Skeletal muscle satellite cell (primary cell): ENCODE data around the gene ELP4.
"Not testable (repeated sequence)": the region's sequence is repeated elsewhere in the genome, so short reads cannot be mapped to it uniquely, and the experiment has no call there.

Experiments used
- H3K27me3 ChIP-seq: 2 replicates; pipeline ENCODE4 v1.7.0; 2013; ENCODE audit warnings: low read length; ENCODE audit not compliant: control insufficient read depth, insufficient read depth
- H3K36me3 ChIP-seq: 2 replicates; pipeline ENCODE4 v1.7.0; 2013; ENCODE audit warnings: mild to moderate bottlenecking, control low read depth, low read length; ENCODE audit not compliant: insufficient read depth
- H3K4me1 ChIP-seq: 2 replicates; pipeline ENCODE4 v1.7.0; 2013; ENCODE audit warnings: low read length; ENCODE audit not compliant: control insufficient read depth, insufficient read depth
- H3K4me2 ChIP-seq: 2 replicates; pipeline ENCODE4 v1.7.0; 2013; ENCODE audit warnings: mild to moderate bottlenecking, low read length
- H3K4me3 ChIP-seq: 2 replicates; pipeline ENCODE4 v1.7.0; 2013; ENCODE audit warnings: low read length
- H3K9ac ChIP-seq: 2 replicates; pipeline ENCODE4 v1.7.0; 2013; ENCODE audit warnings: mild to moderate bottlenecking, low read depth, low read length, moderate library complexity
- H3K9me3 ChIP-seq: replicated peaks from 2 replicates; pipeline ENCODE4 v1.7.0; 2013; ENCODE audit warnings: mild to moderate bottlenecking, control low read depth, low read length

Gene ELP4

GRCh38 chr11:31680770-31681169, 171.2 kb downstream of the ELP4 start:
- H3K4me3 ChIP-seq, result no peak overlapping the region
- H3K9ac ChIP-seq, result no peak overlapping the region

GRCh38 chr11:31687256-31687655, 177.7 kb downstream of the ELP4 start:
- no peak overlapping the region for H3K4me3 ChIP-seq
- no peaks in the 10 kb centered on the region for H3K27me3 ChIP-seq
- H3K9me3 ChIP-seq, result no peaks in the 10 kb centered on the region
- peaks cover 11% of the 10 kb centered on the region for H3K4me1 ChIP-seq
- no peaks in the 10 kb centered on the region for H3K36me3 ChIP-seq
- H3K9ac ChIP-seq, result no peak overlapping the region
- no peak overlapping the region for H3K4me2 ChIP-seq

More at GRCh38 chr11:31680770-31681169, 171.2 kb downstream of the ELP4 start:
- H3K4me1 ChIP-seq, result peaks cover 6% of the 10 kb centered on the region
- H3K4me2 ChIP-seq, result no peak overlapping the region
- H3K9me3 ChIP-seq, result no peaks in the 10 kb centered on the region
- H3K27me3 ChIP-seq, result no peaks in the 10 kb centered on the region
- no peaks in the 10 kb centered on the region for H3K36me3 ChIP-seq

- Histone ChIP-seq H3K36me3 (no peaks in the 10 kb centered on the region), H3K4me1 (peaks cover 11% of the 10 kb centered on the region), H3K9ac (no peak overlapping the region), H3K4me2 (no peak overlapping the region), H3K4me3 (no peak overlapping the region), H3K27me3 (no peaks in the 10 kb centered on the region), H3K9me3 (no peaks in the 10 kb centered on the region)
Measured at GRCh38 chr11:31687861-31688260, 178.3 kb downstream of the ELP4 start.

DNA sequence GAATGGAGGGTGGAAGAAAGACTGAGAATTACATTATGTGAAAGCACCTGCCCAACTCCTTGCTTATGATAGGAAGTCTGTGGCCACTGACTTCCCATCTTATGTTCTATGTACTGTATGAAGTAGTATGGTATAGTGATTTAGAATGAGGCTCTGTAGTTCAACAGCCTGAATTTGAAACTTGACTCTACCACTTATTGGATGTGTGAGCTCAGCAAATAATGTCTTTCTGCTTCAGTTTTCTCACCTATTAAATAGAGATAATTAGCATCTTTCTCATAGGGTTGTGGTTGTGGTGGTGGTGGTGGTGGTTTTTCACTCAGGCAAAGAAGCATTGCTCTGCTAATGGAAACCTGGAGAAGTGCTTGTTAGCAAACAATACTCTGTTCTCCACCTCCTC, 180.0 kb downstream of the ELP4 start:
- H3K4me3 ChIP-seq, result no peak overlapping the region
- no peak overlapping the region for H3K9ac ChIP-seq
- no peak overlapping the region for H3K4me2 ChIP-seq
- H3K9me3 ChIP-seq, result no peaks in the 10 kb centered on the region
- peaks cover 11% of the 10 kb centered on the region for H3K4me1 ChIP-seq
- no peaks in the 10 kb centered on the region for H3K27me3 ChIP-seq
- no peaks in the 10 kb centered on the region for H3K36me3 ChIP-seq

DNA sequence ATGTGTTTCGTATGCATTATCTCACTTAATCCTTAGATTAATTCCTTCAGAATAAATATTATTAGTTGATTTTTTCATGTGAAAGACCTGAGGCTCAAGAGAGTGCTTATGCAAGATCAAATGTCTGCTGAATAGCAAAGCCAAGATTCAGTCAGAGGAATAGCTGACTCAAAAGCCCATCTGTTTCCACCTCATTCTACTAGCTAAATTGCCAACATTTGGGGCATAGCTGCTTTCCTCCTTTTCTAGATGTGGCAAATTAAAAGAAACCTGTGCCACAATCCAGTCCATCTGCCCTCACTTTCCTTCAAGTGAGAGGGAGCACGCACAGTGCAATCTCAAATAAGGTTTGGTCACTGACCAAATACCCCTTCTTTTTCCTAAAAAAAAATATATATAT, 180.5 kb downstream of the ELP4 start:
- peaks cover 6% of the 10 kb centered on the region for H3K4me1 ChIP-seq
- no peak overlapping the region for H3K9ac ChIP-seq
- H3K9me3 ChIP-seq, result no peaks in the 10 kb centered on the region
- no peaks in the 10 kb centered on the region for H3K36me3 ChIP-seq
- H3K4me3 ChIP-seq, result no peak overlapping the region
- no peaks in the 10 kb centered on the region for H3K27me3 ChIP-seq
- H3K4me2 ChIP-seq, result no peak overlapping the region

DNA sequence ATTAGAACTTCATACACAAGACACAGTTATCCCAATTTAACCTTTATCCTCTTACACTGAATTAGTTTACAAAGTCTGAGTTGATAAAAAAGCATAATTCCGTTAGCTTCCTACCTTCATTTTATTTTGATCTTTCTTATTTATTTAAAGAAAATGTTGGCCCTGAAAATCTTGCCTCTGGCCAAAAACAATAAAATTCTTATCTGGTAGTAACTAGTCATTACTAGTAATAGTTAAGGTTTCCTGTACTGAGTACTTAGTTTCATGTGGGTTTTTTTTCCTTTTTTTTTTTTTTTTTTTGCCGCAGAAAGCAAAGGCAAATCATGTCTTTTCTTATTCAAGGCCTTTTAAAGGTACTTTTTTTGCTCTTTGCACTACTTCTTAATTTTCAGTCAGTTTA, 180.9 kb downstream of the ELP4 start:
- H3K9me3 ChIP-seq, result no peaks in the 10 kb centered on the region
- no peaks in the 10 kb centered on the region for H3K36me3 ChIP-seq
- H3K27me3 ChIP-seq, result no peaks in the 10 kb centered on the region
- H3K4me2 ChIP-seq, result no peak overlapping the region
- no peak overlapping the region for H3K9ac ChIP-seq
- H3K4me3 ChIP-seq, result no peak overlapping the region
- peaks cover 6% of the 10 kb centered on the region for H3K4me1 ChIP-seq

DNA sequence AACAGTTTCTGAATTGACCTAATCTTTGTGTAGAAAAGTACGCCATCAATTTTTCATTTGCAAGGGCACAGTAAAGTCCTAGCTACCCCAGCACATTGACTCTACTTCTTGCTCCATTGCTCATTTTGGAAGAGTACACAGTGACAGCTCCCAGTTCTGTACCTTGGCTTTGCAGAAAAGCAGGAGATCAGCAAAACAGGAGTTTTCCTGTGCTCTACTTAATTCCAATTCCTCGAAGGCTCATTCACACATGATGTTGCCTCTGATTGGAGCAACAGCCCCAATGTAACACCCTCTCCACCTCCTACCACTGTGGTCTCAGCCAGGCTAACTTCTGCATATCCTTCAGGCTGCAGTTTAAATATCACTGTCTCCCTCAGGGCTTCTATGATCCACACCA, 182.9 kb downstream of the ELP4 start:
- H3K27me3 ChIP-seq, result no peaks in the 10 kb centered on the region
- H3K9ac ChIP-seq, result no peak overlapping the region
- no peaks in the 10 kb centered on the region for H3K9me3 ChIP-seq
- no peaks in the 10 kb centered on the region for H3K36me3 ChIP-seq
- no peak overlapping the region for H3K4me2 ChIP-seq
- H3K4me1 ChIP-seq, result peaks cover under 1% of the 10 kb centered on the region
- H3K4me3 ChIP-seq, result no peak overlapping the region

DNA sequence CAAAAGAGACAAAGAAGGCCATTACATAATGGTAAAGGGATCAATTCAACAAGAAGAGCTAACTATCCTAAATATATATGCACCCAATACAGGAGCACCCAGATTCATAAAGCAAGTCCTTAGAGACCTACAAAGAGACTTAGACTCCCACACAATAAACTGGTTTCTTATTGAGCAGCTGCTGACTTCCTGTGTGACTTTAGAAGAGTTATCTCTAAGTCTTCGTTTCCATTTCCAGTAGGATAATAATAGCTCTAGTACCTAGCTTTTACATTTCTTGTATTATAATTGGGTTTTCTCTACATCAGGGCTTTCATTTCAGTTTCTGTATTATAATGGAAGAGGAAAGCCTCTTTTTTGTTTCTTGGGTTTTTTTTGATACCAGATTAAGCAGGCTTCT, 187.5 kb downstream of the ELP4 start:
- not testable (repeated sequence) for H3K36me3 ChIP-seq, H3K9ac ChIP-seq, H3K4me1 ChIP-seq, H3K4me3 ChIP-seq, H3K9me3 ChIP-seq, H3K27me3 ChIP-seq, H3K4me2 ChIP-seq

DNA sequence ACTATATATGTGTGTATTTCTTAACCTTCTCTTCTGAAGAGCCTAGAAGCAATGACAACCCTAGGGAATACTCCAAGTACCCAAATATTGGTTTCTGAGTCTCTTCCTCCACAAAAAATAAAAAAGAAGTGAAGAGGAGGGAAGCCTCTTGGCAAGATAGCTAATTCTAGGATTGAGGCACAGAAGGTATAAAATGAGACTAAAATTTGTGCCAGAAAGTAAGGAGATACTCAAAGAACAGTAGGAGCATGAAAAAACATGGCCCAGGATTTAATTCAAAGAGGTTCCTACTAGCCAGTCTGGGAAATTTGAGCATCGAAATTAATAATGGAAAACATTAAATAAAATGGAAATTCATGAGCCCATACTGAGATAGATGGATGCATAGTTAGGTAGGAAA, 189.5 kb downstream of the ELP4 start:
- Histone ChIP-seq H3K9ac (no peak overlapping the region), H3K4me2 (no peak overlapping the region), H3K27me3 (no peaks in the 10 kb centered on the region), H3K9me3 (no peaks in the 10 kb centered on the region), H3K4me3 (no peak overlapping the region), H3K4me1 (no peaks in the 10 kb centered on the region), H3K36me3 (no peaks in the 10 kb centered on the region)

DNA sequence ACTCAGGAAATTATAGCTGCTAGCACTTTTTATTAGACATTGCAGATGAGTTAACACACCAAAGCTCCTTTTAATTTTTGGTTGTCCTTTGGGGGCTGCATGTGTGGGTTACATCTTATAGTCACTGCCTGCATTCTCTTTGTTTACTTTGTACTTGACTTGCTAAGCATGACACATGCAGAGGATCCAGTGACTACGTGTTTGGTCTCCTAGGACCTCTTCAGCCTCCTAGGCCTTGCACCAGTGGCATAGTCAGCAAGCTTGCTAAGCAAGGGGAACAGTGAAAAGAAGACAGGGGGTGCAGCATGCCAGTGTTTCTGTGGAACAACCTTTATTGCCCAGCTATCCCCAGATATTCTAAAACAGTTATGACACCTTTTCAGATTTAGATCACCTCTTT, 193.4 kb downstream of the ELP4 start:
- Histone ChIP-seq H3K36me3 (no peaks in the 10 kb centered on the region), H3K9ac (no peak overlapping the region), H3K4me2 (no peak overlapping the region), H3K4me1 (no peaks in the 10 kb centered on the region), H3K27me3 (no peaks in the 10 kb centered on the region), H3K4me3 (no peak overlapping the region), H3K9me3 (no peaks in the 10 kb centered on the region)

GRCh38 chr11:31706357-31706756, 196.8 kb downstream of the ELP4 start:
- H3K4me2 ChIP-seq, result no peak overlapping the region
- no peak overlapping the region for H3K9ac ChIP-seq
- no peak overlapping the region for H3K4me3 ChIP-seq
- H3K36me3 ChIP-seq, result no peaks in the 10 kb centered on the region
- no peaks in the 10 kb centered on the region for H3K9me3 ChIP-seq
- H3K4me1 ChIP-seq, result no peaks in the 10 kb centered on the region
- H3K27me3 ChIP-seq, result no peaks in the 10 kb centered on the region

- Histone ChIP-seq H3K9ac (no peak overlapping the region), H3K27me3 (no peaks in the 10 kb centered on the region), H3K9me3 (no peaks in the 10 kb centered on the region)
Measured at GRCh38 chr11:31711137-31711536, 201.6 kb downstream of the ELP4 start.

More at GRCh38 chr11:31711137-31711536, 201.6 kb downstream of the ELP4 start:
- H3K4me2 ChIP-seq, result no peak overlapping the region
- H3K4me1 ChIP-seq, result no peaks in the 10 kb centered on the region
- no peaks in the 10 kb centered on the region for H3K36me3 ChIP-seq
- no peak overlapping the region for H3K4me3 ChIP-seq
